Head of caudate nucleus (tissue), 42 donors: ENCODE data around the gene FARP1.
"Not testable (repeated sequence)": the region's sequence is repeated elsewhere in the genome, so short reads cannot be mapped to it uniquely, and the experiment has no call there.

Experiments
- DNase-seq, 42 donors: peaks; one replicate each; pipeline versions ENCODE4 v3.0.0 to v3.0.0-alpha.2; 2020 to 2021; ENCODE audit warnings: mixed read lengths in 7 of 42
- intact Hi-C: fragments of 100-400 bp; cut with DNase I; formaldehyde crosslinking; loops from one replicate; pipeline ENCODE4 v1.15.0; 2022

FARP1 gene

GRCh38 chr13:98363326-98363725, 220.4 kb downstream of the FARP1 start:
- intact Hi-C loops = no loop called here
- no peak for DNase-seq

- intact Hi-C loops = no loop called here
- DNase-seq = no peak
Observed at GRCh38 chr13:98364179-98364578, 221.3 kb downstream of the FARP1 start.

- DNase-seq = no peak
- intact Hi-C loops = no loop called here
Observed at GRCh38 chr13:98364647-98365046, 221.8 kb downstream of the FARP1 start.

- DNase-seq = no peak
- intact Hi-C loops = no loop called here
Observed at GRCh38 chr13:98365302-98365701, 222.4 kb downstream of the FARP1 start.

- intact Hi-C loops = no loop called here
- no peak for DNase-seq
Observed at GRCh38 chr13:98366010-98366409, 223.1 kb downstream of the FARP1 start.

- intact Hi-C loops = no loop called here
- DNase-seq = no peak
Observed at GRCh38 chr13:98366443-98366842, 223.5 kb downstream of the FARP1 start.

- intact Hi-C loops = no loop called here
- no peak for DNase-seq
Observed at GRCh38 chr13:98366959-98367358, 224.1 kb downstream of the FARP1 start.

- DNase-seq = no peak
- intact Hi-C loops = no loop called here
Observed at GRCh38 chr13:98368019-98368418, 225.1 kb downstream of the FARP1 start.

GRCh38 chr13:98369520-98369919, 226.6 kb downstream of the FARP1 start:
- intact Hi-C loops, DNase-seq: not testable (repeated sequence)

- intact Hi-C loops = no loop called here
- DNase-seq = no peak
Observed at GRCh38 chr13:98370261-98370660, 227.4 kb downstream of the FARP1 start.

GRCh38 chr13:98370806-98371515, 228.1 kb downstream of the FARP1 start:
- intact Hi-C loops = no loop called here
- DNase-seq = no peak

GRCh38 chr13:98371516-98372023, 228.7 kb downstream of the FARP1 start:
- intact Hi-C loops = no loop called here
- DNase-seq = no peak

- DNase-seq = peak in 1 of 42 donors; percentile 33
- intact Hi-C loops = no loop called here
Observed at GRCh38 chr13:98372876-98373275, 230.0 kb downstream of the FARP1 start.

- no peak for DNase-seq
- intact Hi-C loops = no loop called here
Observed at GRCh38 chr13:98374750-98375149, 231.9 kb downstream of the FARP1 start.

GRCh38 chr13:98377635-98378378, 234.9 kb downstream of the FARP1 start:
- no peak for DNase-seq
- intact Hi-C loops = no loop called here

GRCh38 chr13:98384739-98385138, 241.8 kb downstream of the FARP1 start:
- intact Hi-C loops = no loop called here
- no peak for DNase-seq

GRCh38 chr13:98385606-98386005, 242.7 kb downstream of the FARP1 start:
- intact Hi-C loops = no loop called here
- DNase-seq = no peak

GRCh38 chr13:98386637-98387036, 243.7 kb downstream of the FARP1 start:
- DNase-seq = no peak
- intact Hi-C loops = no loop called here

- DNase-seq = peak in 1 of 42 donors; percentile 24
- intact Hi-C loops = no loop called here
Observed at GRCh38 chr13:98389319-98389718, 246.4 kb downstream of the FARP1 start.

- DNase-seq = no peak
- intact Hi-C loops = no loop called here
Observed at GRCh38 chr13:98390086-98390715, 247.3 kb downstream of the FARP1 start.
